K562 (cell line): Measurements from ENCODE around the gene ABCC11. TPM values are rescaled to one million over a fixed set of nuclear protein-coding genes. Genes with fewer than 3 reads are reported as not detected.

ENCODE experiments used
- CEBPZ ChIP-seq: fragments of 150-350 bp; IDR thresholded peaks from 2 replicates; pipeline ENCODE4 v1.6.1; 2014; ENCODE audit warnings: low read depth, mild to moderate bottlenecking, low read length, borderline replicate concordance
- CSDE1 ChIP-seq, 2 experiments: fragments of 450-650 bp; IDR thresholded peaks; 2 replicates each; pipeline ENCODE4 v1.6.1; 2016; ENCODE audit warnings: mild to moderate bottlenecking in 1 of 2
- FOXA1 ChIP-seq: fragments of 450-650 bp; IDR thresholded peaks from 2 replicates; pipeline ENCODE4 v1.6.1; 2016; ENCODE audit warnings: mild to moderate bottlenecking, borderline replicate concordance
- KAT7 ChIP-seq: sonication (generic); formaldehyde crosslinking; IDR thresholded peaks from 2 replicates; pipeline ENCODE4 v1.8.0; 2022; ENCODE audit warnings: missing genetic modification reagents, mild to moderate bottlenecking, borderline replicate concordance
- KLF1 ChIP-seq: fragments of 450-650 bp; IDR thresholded peaks from 2 replicates; pipeline ENCODE4 v1.6.1; 2016; ENCODE audit warnings: missing genetic modification characterization, missing compliant biosample characterization
- L3MBTL2 ChIP-seq: fragments of 450-650 bp; IDR thresholded peaks from 2 replicates; pipeline ENCODE4 v1.6.1; 2016; ENCODE audit warnings: mild to moderate bottlenecking, moderate library complexity
- MCM3 ChIP-seq: fragments of 450-650 bp; IDR thresholded peaks from 2 replicates; pipeline ENCODE4 v1.6.1; 2016
- MECOM ChIP-seq: fragments of 250-450 bp; sonication (Bioruptor Pico); IDR thresholded peaks from 2 replicates; pipeline ENCODE4 v1.8.0; 2022; ENCODE audit warnings: inconsistent platforms
- NR1H2 ChIP-seq: sonication (generic); formaldehyde crosslinking; IDR thresholded peaks from 2 replicates; pipeline ENCODE4 v1.4.0; 2020; ENCODE audit warnings: mild to moderate bottlenecking, missing genetic modification reagents
- POU5F1 ChIP-seq: fragments of 150-350 bp; IDR thresholded peaks from 2 replicates; pipeline ENCODE4 v1.6.1; 2014; ENCODE audit warnings: borderline replicate concordance, low read length, low read depth, mild to moderate bottlenecking; ENCODE audit not compliant: partially characterized antibody
- RERE ChIP-seq: sonication (generic); formaldehyde crosslinking; IDR thresholded peaks from 2 replicates; pipeline ENCODE4 v1.8.0; 2023; ENCODE audit warnings: missing genetic modification reagents, mild to moderate bottlenecking, borderline replicate concordance
- STAT5B ChIP-seq: fragments of 250-450 bp; sonication (Bioruptor Pico); IDR thresholded peaks from 2 replicates; pipeline ENCODE4 v1.8.0; 2021; ENCODE audit warnings: mild to moderate bottlenecking, inconsistent platforms
- TFE3 ChIP-seq: fragments of 450-650 bp; formaldehyde crosslinking; IDR thresholded peaks from 2 replicates; pipeline ENCODE4 v1.4.0; 2020; ENCODE audit warnings: mild to moderate bottlenecking, mixed read lengths
- TRIM28 ChIP-seq: fragments of 450-650 bp; IDR thresholded peaks from 2 replicates; pipeline ENCODE4 v1.6.1; 2017
- XRCC4 ChIP-seq: IDR thresholded peaks from one replicate; pipeline ENCODE4 v1.6.1; 2011; ENCODE audit not compliant: insufficient read depth, insufficient read length; ENCODE audit errors: extremely low read depth
- ZBTB12 ChIP-seq: fragments of 250-450 bp; sonication (Bioruptor Pico); IDR thresholded peaks from 2 replicates; pipeline ENCODE4 v1.4.0; 2020
- ZNF41 ChIP-seq: fragments of 250-450 bp; sonication (Bioruptor Pico); conservative IDR thresholded peaks from 2 replicates; pipeline ENCODE4 v1.4.0; 2020; ENCODE audit warnings: mild to moderate bottlenecking
- polyA plus RNA-seq, 8 experiments: library from polyadenylated mRNA; depleted of rRNA in 4 of 8; stranded (reverse) in 5 of 8; unstranded in 3 of 8; fragments of >200 nt; fragmentation: Nextera tagmentation in 2 of 8; fragmentation: Illumina TruSeq in 1 of 8; extraction: Ambion mirVana in 2 of 8; extraction: Trizol in 1 of 8; gene quantifications; 2 replicates each; pipeline versions ENCODE4 v1.2.1 to v1.2.3, GENCODE V29; 2011 to 2014; ENCODE audit warnings: inconsistent platforms in 1 of 8, missing spikeins in 1 of 8
- total RNA-seq, 7 experiments: library from RNA; depleted of rRNA in 6 of 7; stranded (reverse); fragments of >200 nt in 6 of 7; fragmentation: Illumina TruSeq in 2 of 7; extraction: Trizol in 2 of 7; gene quantifications; 2 replicates each; pipeline versions ENCODE4 v1.2.1 to v1.2.3, GENCODE V29; 2011 to 2021; ENCODE audit warnings: low replicate concordance in 1 of 7

ABCC11 gene
- total and polyA plus RNA-seq, 9 of the 15 experiments (the other 6 are each of a cell fraction or from before 2014, with no cell fraction given): 0.04 to 0.14 (median 0.04) TPM; not detected in 6

GRCh38 chr16:48123104-48123788 lies 124.1 kb downstream of the ABCC11 start (continued):
- TF ChIP-seq RERE (CRISPR knock-in tag) (no peak), CEBPZ (no peak), CSDE1 (IDR thresholded peaks at IDR 0.05) (no peak), KLF1 (tag) (no peak), POU5F1 (no peak), TFE3 (CRISPR knock-in tag) (no peak), ZNF41 (no peak), XRCC4 (no peak), KAT7 (no peak), NR1H2 (CRISPR knock-in tag) (no peak), TRIM28 (no peak), L3MBTL2 (no peak), MCM3 (no peak), MECOM (CRISPR knock-in tag) (no peak), ZBTB12 (no peak), STAT5B (CRISPR knock-in tag) (no peak), FOXA1 (no peak)
